NCI-H187 (cell line): Measurements from ENCODE around the gene SGCG.
"Not testable (repeated sequence)": the region's sequence is repeated elsewhere in the genome, so short reads cannot be mapped to it uniquely, and the experiment has no call there.

Source experiments
- DNase-seq, 2 experiments: peaks; one replicate each; lab custom pipeline; 2025; lab: John Stamatoyannopoulos, UW

Gene SGCG

DNA sequence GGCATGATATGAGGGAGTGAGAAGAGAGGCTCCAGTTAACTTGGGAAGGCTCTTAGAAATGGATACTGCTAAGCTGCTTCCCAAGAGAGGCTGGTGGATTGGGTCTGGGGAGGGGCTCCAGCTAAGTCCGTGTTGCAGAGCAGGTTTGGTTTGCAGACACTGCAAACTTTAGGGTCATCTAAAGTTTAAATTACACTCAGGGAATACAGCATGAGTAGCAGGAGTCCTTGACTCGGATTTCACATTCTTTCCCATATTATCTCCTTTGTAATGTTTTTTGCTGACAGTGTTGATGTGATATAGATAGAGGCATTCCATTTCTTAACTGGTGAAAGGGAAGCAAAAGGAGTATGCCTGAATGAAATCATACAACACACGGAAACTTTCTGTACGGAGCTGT lies 31.9 kb downstream of the SGCG start:
- no peak for DNase-seq

DNA sequence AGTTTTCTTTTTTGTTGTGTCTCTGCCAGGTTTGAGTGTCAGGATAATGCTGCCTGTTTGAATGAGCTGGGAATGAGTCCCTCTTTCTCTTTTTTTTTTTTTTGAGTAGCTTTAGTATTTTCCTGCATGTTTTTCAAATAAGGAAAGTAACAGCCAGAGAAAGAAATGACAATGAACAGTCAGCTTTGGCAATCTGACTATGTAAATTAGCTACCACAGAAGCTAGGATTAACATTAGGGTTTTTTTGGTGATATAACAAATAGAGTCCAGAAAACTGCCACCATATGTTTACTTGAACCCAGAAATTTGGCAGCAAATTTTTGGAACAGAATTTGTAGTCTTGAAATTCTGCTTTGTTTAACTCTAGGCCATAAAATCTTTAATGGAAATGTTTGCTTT lies 50.5 kb downstream of the SGCG start:
- no peak for DNase-seq

DNA sequence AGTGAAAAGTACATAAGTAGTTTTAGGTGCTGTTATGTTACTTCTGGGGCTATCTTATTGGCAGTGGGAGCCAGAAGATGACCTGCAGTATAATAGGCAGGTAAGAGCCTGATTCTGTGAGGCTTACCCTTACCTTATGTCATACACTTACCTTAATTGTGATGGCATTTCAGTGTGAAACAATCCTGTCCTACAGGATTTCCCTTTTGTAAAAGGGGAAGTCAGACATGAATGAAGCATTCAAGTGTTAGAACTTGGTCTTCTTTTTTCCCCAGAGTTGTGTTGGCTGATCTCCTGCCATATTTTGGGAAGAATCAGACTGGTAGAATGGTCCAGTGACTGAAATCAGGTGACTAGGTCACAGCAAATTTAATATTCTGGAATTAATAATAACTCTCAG lies 55.2 kb downstream of the SGCG start:
- DNase-seq = no peak

DNA sequence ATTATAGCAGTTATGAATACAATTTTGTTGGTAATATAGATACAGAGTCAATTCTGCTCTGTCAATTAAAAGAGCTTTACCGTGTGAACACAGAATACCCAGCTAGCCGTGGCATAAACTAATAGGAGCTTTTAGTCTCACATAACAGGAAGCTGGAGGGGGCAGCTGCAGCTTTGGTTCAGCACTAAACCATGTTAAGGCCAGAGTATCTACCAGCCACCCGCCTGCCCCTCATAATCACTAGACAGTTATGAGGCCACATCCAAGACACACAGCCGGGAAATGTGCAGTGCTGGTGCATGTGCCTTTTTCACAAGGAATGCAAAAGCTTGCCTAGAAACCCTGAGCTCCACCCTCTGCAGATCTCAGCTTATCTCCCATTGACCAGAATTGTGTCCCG lies 62.3 kb downstream of the SGCG start:
- no peak for DNase-seq

DNA sequence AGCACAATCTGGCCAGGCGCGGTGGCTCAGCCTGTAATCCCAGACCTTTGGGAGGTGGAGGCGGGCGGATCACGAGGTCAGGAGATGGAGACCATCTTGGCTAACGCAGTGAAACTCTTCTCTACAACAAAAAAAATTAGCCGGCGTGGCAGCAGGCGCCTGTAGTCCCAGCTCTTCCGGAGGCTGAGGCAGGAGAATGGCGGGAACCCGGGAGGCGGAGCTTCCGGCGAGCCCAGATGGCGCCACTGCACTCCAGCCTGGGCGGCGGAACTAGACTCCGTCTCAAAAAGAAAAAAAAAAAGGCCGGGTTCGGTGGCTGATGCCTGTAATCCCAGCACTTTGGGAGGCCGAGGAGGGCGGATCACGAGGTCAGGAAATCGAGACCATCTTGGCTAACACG lies 67.6 kb downstream of the SGCG start:
- not testable (repeated sequence) for DNase-seq

DNA sequence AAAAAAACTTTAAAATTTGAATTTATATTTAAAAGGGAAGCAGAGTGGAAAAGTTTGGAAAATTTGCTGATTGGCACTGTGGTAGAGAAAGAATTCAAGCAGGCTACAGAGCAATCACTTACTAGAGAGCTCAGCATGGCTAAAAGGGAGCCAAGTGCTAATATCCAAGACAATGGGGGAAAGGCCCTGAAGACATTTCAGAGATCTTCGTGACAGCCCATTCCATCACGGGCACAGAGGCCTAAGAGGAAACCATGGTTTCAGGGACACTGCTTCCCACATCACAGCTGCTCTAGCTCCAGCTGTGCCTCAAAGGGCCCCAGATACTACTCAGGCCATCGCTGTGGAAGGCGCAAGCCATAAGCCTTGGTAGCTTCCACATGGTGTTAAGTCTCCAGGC lies 73.7 kb downstream of the SGCG start:
- DNase-seq = no peak

DNA sequence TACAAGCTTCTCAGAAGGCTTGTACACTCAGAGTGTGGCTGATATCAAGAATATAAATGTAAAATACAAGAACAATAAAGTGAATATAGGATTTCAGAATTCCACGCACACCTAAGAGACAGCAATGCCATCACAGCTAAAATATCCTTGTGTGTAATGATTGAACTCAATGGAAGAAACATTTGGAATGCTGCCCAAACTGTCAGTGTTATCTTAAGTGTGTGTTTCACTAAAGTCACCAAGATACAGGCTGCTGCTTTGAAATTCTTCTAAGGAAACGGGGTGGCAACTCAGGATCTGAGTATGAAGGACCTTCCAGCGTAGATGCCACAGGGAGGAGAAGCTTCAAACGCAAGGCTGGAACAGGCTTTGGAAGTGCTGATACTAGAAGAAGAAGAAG lies 86.8 kb downstream of the SGCG start:
- no peak for DNase-seq

DNA sequence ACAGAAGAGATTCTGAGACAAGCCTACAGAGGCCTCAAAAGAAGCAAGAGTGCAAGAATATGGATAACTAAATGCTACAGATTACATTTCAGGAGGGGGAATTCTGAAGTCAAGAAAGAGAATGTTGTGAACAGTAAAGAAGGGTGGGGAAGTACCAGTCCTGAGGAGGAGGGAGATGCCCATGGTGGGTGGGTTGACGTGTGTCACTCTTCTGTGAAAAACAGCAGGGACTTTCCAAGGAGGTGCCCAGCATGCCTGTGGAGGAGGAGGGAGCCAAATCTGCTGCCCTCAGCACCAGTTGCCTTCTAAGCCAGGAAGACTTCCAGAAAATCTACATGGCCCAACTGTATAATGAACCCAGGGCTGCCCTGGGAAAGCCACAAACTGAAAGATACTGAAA lies 87.7 kb downstream of the SGCG start:
- DNase-seq = no peak

DNA sequence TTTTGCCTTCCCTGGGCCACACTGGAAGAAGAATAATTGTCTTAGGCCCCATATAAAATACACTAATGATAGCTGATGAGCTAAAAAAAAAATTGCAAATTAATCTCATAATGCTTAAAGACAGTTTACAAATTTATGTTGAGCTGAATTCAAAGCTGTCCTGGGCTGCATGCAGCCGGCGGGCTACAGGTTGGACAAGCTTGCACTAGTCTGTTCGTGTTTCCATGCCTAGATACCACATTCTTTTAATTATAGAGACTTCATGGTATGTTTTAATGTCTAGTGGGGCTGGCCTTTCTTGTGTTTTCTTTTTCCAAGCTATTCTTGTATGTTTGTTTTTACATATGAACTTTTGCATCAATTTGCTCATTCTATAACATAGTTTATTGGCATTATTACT lies 90.6 kb downstream of the SGCG start:
- no peak for DNase-seq

DNA sequence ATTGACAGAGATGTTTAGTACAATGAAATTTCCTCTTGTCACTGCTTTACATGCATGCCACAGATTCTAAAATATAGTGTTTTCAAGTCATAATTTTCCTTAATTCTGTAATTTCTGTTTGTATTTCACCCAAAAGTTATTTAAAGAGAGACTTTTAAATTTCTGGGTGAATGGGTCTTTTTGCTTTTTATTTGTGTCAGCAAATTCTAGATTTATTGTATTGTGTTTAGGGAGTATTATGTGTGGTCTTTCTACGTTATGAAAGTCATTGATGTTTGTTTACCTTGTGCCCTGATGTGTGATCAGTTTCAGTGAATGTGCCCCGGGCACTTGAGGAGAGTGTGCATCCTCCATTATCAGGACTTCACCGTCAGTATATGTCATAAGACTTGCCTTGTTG lies 92.7 kb downstream of the SGCG start:
- DNase-seq = no peak

DNA sequence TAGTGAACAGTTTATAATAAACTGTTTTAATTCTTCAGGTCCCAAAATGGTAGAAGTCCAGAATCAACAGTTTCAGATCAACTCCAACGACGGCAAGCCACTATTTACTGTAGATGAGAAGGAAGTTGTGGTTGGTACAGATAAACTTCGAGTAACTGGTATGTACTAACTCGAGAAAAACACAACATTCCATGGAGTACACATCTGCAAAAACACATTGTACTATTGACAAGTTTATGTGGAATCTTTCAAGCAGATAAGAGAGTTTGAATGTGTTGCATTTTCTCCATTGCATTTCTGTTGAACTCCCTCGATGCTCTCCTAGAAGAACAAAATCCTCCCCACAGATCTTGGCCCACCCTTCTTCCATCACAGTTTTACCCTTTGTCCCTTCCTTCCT lies 98.5 kb downstream of the SGCG start:
- no peak for DNase-seq

DNA sequence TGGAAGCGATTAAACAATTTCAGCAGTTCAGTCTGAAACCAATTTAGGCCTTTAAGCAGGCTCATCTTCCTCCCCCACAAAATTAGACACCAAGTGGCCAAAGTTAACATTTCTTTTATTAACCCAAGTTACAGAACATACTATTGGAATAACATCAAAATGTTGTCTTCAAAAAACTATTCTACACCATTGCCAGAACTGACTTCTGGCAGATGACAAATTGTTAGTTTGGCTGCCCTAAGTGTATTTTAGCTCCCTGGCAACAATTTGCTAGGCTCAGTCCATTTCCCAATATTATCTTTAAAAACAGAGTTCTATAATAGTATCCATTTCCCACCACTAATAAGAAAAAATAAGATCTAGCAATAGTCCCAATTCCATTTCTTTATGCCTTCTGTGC lies 107.8 kb downstream of the SGCG start:
- no peak for DNase-seq

DNA sequence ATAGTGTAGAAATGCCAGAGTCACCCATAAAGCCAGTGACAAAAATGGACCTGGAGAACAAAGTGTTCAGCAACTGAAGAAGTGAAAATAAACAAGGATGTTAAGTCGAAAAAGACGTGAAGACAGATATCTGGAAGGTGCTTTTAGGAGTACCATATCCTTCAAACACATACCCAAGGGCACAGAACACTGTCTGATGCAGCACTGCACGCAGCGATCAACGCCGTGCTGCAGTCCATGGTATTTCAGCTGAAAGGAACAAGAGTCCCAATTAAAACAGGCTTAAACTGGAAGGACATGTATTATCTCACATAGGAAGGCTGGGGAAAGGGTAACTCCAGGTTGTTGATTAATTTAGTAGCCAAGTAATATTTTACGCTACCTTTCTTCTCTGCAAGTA lies 108.2 kb downstream of the SGCG start:
- DNase-seq = no peak

DNA sequence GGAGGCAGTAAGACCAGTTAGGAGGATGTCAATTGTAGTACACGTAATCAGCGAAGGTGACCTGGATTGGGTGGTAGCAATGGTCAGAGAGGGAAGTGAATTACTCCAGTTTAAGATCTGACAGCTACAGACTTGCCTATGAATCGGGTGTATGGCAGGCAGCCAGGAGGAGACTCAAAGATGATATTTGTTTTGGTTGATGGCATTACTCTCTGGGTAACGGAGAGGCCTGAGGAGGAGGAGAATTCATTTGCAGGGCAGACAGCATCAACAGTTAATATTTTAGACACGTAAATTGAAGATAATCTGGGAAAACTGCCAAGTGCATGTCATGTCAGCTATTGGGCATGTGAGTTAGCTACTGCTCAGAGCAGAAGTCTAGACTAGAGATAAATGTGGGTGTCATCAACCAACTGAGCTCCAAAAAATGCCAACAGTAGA lies 109.2 kb downstream of the SGCG start:
- DNase-seq = no peak

DNA sequence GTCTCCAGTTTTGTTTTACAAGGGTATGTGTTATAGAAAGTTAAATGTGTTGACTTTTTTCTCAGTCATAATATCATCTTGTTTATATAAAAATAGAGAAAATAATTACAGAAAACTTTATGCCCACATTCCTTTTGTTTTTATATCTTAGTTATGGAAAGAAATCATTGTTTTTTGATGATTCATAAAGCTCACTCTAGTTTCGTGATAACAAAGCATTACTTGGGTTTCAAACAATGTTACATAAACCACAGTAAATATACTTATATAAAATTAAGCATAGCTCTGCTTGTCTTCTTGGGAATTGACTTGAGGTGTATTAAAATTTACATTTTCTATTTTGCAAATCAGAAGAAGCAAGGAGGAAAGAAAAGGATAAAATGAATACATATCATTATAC lies 111.8 kb downstream of the SGCG start:
- no peak for DNase-seq

DNA sequence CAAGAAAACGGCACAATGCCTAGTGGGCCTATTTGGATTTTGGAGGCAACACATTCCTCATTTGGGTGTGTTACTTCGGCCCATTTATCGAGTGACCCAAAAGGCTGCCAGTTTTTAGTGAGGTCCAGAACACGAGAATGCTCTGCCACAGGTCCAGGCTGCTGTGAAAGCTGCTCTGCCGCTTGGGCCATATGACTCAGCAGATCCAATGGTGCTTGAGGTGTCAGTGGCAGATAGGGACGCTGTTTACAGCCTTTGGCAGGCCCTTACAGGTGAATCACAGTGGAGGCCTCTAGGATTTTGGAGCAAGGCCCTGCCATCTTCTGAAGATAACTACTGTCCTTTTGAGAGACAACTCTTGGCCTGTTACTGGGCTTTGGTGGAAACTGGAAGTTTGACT lies 134.1 kb downstream of the SGCG start:
- DNase-seq = not testable (repeated sequence)

DNA sequence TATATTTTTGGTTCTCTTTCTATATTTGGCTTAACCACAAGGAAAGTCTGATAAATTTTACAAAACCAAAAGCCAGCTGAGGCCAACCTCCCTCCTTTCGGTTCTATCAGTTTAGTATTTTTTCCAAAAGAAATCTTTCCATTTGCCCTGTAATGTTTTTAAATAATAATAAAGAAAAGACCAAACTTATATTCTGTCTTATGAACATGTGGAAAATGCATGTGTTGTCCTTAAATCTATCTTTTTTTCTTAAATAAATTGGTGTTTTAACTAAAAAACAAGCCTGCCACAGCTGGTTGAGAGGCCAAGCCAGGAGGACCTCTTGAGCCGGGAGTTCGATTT lies 139.1 kb downstream of the SGCG start:
- no peak for DNase-seq

DNA sequence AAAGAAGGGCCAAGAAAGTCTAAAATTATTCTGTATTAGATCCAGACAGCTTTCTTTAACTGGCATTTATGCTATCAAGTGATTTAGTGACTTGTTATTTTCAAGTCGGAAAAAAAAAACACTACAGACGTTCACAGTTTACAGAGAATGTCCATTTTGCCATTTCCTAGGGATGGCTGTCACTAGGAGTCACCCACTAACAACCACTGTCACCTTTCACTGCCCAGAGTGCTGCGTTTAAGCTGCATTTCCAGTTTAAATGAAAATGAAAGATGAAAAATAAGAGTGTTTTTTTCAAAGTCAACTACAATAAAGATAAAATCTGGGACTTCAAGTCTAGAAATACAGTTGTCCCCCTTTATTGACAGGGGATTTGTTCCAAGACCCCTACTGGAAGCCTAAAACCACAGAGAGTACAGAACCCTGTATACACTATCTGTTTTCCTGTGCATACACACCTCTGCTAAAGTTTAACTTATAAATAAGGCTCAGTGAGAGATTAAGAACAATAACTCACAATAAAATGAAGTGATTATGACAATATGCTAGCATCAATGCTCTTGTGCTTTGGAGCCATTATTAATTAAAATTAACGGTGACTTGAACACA lies 140.3 kb downstream of the SGCG start:
- DNase-seq = no peak

DNA sequence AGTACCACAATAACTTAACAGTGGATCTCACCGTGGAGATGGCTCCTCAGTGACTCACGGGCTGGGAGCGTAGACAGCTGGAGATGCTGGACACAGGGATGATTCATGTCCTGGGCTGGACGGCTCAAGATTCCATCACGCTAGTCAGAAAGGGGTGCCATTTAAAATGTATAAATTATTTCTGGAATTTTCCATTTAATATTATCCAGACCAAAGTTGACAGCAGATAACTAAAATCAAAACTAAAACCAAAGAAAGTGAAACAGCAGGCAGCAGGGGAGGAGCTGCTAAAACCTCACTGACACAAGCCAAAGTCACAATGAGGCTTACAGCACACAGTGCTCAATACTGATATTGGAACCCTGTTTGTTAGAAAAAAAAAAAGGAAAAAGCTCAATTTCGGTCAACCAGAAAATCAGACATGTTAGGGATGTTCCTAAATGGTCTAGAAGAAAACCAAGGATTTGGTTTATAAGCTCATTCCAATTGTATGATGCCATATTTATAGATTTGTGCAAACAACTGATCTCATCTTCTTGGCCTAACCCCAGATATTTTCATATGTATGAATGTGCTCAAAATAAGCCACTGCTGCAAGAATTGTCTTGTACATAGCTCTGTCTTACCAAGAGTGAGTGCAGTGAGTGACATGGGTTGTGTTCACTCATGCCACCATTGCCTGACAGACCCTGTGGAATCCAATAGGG lies 140.9 kb downstream of the SGCG start:
- no peak for DNase-seq

DNA sequence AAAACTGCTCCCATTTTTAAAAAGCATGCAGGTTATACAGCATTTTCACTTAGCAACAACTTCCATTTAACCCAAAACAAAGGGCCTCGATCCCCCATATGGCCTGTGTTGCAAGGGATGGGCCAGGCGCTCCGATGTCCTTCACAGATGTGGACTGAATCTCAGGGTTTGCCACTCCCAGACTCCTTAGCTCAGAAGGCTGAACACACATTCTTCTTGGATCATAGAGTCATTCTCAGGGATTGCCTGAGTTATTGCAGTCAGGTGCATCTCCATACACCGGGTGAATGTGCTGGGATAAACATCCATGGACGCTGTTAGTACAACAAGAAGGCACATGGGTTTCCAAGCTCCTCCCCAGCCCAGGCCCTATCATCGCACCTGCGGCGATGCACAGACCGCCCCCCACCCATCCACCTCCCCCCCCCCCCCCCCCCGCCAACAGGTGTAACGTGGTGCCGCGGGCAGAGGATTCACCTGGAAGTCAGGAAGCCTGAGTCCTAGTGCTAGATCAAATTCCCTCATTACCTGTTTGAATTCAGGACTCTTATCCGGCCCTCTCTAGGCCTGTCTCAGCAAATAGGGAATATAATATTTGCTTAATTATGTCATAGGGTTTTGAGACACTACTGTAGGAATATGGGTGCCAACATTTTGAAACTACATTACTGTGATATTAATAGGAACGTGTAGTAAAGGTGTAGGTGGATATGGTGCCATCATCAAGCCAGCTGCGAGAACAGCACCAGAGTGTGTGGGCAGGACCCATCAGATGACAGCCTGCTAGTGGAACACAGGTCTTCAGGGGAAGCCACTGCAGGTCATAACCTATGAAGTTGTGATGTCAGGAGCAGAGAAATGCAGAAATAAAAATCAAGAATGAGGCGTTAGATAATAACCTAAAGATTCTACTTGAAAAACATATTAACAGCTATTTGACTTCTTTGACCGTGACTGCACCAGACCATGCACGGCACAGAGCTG lies 141.9 kb downstream of the SGCG start:
- peak; percentile 37 to 51 for DNase-seq

DNA sequence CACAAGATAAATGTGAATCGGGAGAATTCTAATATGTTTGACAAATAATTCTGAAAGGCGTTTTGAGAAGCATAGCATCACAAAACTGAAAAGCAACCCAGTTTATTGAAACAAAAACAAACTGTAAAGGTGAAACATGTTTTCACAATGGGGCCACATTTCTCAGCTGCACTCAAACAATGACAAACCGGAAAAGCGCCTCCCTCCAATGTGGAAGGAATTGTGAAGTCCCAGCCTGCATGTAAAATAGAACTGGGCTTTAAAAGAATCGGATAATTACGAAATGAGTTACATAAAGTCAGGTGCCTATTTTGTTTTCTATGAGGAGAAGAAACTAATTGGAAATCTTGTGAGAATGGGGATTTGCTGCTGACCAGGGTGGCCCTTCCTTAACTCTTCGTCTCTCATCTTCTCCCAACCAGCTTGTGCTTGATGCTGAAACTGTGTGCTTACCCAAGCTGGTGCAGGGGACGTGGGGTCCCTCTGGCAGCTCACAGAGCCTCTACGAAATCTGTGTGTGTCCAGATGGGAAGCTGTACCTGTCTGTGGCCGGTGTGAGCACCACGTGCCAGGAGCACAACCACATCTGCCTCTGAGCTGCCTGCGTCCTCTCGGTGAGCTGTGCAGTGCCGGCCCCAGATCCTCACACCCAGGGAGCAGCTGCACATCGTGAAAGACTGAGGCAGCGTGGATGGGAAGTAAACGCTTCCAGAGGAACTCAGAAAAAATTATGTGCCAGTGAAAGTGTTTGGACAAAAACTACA lies 143.3 kb downstream of the SGCG start:
- DNase-seq = no peak

DNA sequence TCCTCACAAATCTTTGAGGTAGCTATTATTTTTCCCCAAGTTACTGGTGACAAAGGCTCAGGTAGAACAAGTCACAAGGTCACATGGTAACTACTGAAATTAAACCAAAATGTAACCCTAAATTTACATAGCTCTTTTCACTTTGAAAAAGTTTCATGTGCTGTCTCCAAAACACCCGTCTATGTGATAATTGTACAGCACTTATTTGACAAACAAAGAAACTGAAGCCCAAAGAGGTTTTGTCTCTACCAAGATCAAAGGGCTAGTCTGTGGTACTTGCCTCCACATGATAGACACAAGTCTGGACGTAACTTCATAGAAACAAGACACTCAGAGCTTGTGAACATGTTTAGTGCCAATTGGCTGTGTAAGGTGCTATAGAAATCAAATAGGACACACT lies 144.4 kb downstream of the SGCG start:
- DNase-seq = no peak
